Psoas muscle (tissue), 8 donors: ENCODE measurements around the gene ASTN1. TPM values are rescaled to one million over a fixed set of nuclear protein-coding genes. Genes with fewer than 3 reads are reported as not detected.

Experiments used
- ATAC-seq, 4 donors: fragments of 200-7000 bp; cut with Tn5 transposase; one replicate each; pipeline ENCODE4 v1.9.1; 2020; ENCODE audit warnings: moderate library complexity in 3 of 4, mild to moderate bottlenecking in 2 of 4
- DNase-seq, 2 donors: peaks; one replicate each; pipeline ENCODE4 v3.0.0-alpha.2; 2020
- H3K27ac ChIP-seq: fragments of 200-600 bp; one replicate; pipeline ENCODE4 v1.8.0; 2022
- H3K27me3 ChIP-seq, 3 donors: fragments of 200-600 bp in 1 of 3; one replicate each; pipeline versions ENCODE4 v1.6.1 to v1.8.0; 2013 to 2022; ENCODE audit warnings: low read length in 2 of 3, mild to moderate bottlenecking in 2 of 3, moderate library complexity in 1 of 3; ENCODE audit not compliant: insufficient read depth in 3 of 3
- H3K36me3 ChIP-seq, 2 donors: fragments of 200-600 bp in 1 of 2; one replicate each; pipeline versions ENCODE4 v1.6.1 to v1.8.0; 2013 to 2022; ENCODE audit warnings: low read depth in 1 of 2, mild to moderate bottlenecking in 1 of 2, moderate library complexity in 1 of 2; ENCODE audit not compliant: insufficient read depth in 1 of 2
- H3K4me1 ChIP-seq: fragments of 200-600 bp; one replicate; pipeline ENCODE4 v1.8.0; 2022
- H3K4me3 ChIP-seq: fragments of 200-600 bp; one replicate; pipeline ENCODE4 v1.8.0; 2022; ENCODE audit warnings: mild to moderate bottlenecking
- H3K9me3 ChIP-seq: fragments of 200-600 bp; one replicate; pipeline ENCODE4 v1.8.0; 2022
- CTCF ChIP-seq: fragments of 200-600 bp; IDR thresholded peaks from one replicate; pipeline ENCODE4 v1.8.0; 2022; ENCODE audit warnings: antibody characterized with exemption
- WGBS, 3 donors: extraction: QIAGEN DNeasy Blood & Tissue Kit; methylation state at CpG; one replicate each; pipeline versions ENCODE4 v1.1.6 to v1.1.7; 2013; 5-methylcytosine and 5-hydroxymethylcytosine counted together
- intact Hi-C, 2 donors: fragments of 100-400 bp; cut with DNase I; formaldehyde crosslinking; loops; one replicate each; pipeline versions ENCODE4 v1.11.0 to v1.14.2; 2022
- polyA plus RNA-seq, 3 donors: library from polyadenylated mRNA; stranded (reverse); fragments of 200-250 nt; gene quantifications; one replicate each; pipeline ENCODE4 v1.2.3, GENCODE V29; 2013
- total RNA-seq, 4 donors: library from RNA; stranded (reverse); fragmentation: NEBNext Ultra II Directional in 2 of 4; extraction: Animal tissue kit (Norgen Biotek cat#: 25700) in 2 of 4; gene quantifications; one replicate each; pipeline versions ENCODE4 v1.2.1 to v1.2.4, GENCODE V29; 2021 to 2023
- donor health status: healthy with polysubstance abuse.
- donor health status: DM: no; HTN: no; CAD: no; lungs with moderate emphysema.
- donor health status: Bipolar disorder and iron deficiency.
- donor health status: healthy.
- donor health status: DM: yes; HTN: yes; CAD: no.
- donor health status: DM: no; HTN: no; CAD: no.
- donor health status: DM: no; HTN: no; CAD: no.
- donor health status: DM: yes; HTN: yes; CAD: no.

ASTN1 gene
- total and polyA plus RNA-seq, 7 donors: 0.03 to 0.51 (median 0.11) TPM; not detected in 1

- ATAC-seq: no peak
- H3K4me3 ChIP-seq: no peak overlapping the region
- WGBS, 3 donors: 70 to 80% (median 73%) methylated on average over 7 of the region's 7 CpGs
- TF ChIP-seq CTCF: no peak
- no peaks in the 10 kb centered on the region for H3K9me3 ChIP-seq
- intact Hi-C loops: no loop called here
- no peak overlapping the region for H3K27ac ChIP-seq
- peaks cover 0 to 3% (median 0%) of the 10 kb centered on the region in 3 donors for H3K27me3 ChIP-seq
- DNase-seq: no peak
- no peaks in the 10 kb centered on the region for H3K36me3 ChIP-seq
- no peaks in the 10 kb centered on the region for H3K4me1 ChIP-seq
These were observed 309.5 kb downstream of the ASTN1 start for GRCh38 chr1:176854758-176855745.

GRCh38 chr1:176854121-176854520 lies 310.4 kb downstream of the ASTN1 start:
- ATAC-seq: no peak
- Histone ChIP-seq H3K4me3 (no peak overlapping the region), H3K9me3 (no peaks in the 10 kb centered on the region), H3K27me3 (peaks cover 0 to 3% (median 0%) of the 10 kb centered on the region in 3 donors), H3K36me3 (no peaks in the 10 kb centered on the region), H3K27ac (no peak overlapping the region), H3K4me1 (no peaks in the 10 kb centered on the region)
- DNase-seq: no peak
- 81 to 96% (median 90%) methylated on average over 4 of the region's 4 CpGs for WGBS, 3 donors
- no peak for TF ChIP-seq CTCF
- intact Hi-C loops: no loop called here

GRCh38 chr1:176853503-176853902 lies 311.0 kb downstream of the ASTN1 start:
- no peak for ATAC-seq
- H3K27me3 ChIP-seq: peaks cover 0 to 3% (median 0%) of the 10 kb centered on the region in 3 donors
- H3K9me3 ChIP-seq: no peaks in the 10 kb centered on the region
- no peak overlapping the region for H3K27ac ChIP-seq
- WGBS, 3 donors: 56 to 74% (median 65%) methylated on average over 3 of the region's 3 CpGs
- H3K36me3 ChIP-seq: no peaks in the 10 kb centered on the region
- no peak overlapping the region for H3K4me3 ChIP-seq
- no peak for DNase-seq
- TF ChIP-seq CTCF: no peak
- intact Hi-C loops: no loop called here
- H3K4me1 ChIP-seq: no peaks in the 10 kb centered on the region

- Histone ChIP-seq H3K4me3 (no peak overlapping the region), H3K9me3 (no peaks in the 10 kb centered on the region), H3K27ac (no peak overlapping the region), H3K27me3 (peaks cover 0 to 3% (median 0%) of the 10 kb centered on the region in 3 donors), H3K36me3 (no peaks in the 10 kb centered on the region), H3K4me1 (no peaks in the 10 kb centered on the region)
- no peak for ATAC-seq
- TF ChIP-seq CTCF: no peak
- intact Hi-C loops: no loop called here
- 93 to 96% (median 95%) methylated on average over 3 of the region's 3 CpGs for WGBS, 3 donors
- DNase-seq: no peak
These were observed 312.4 kb downstream of the ASTN1 start for GRCh38 chr1:176852124-176852523.
